GM21825 (cell line): ENCODE results near the gene CYP11A1.

ENCODE experiments used
- ATAC-seq: cut with Tn5 transposase; IDR thresholded peaks from one replicate; pipeline ENCODE4 v1.9.1; 2021; ENCODE audit warnings: mild to moderate bottlenecking, moderate library complexity; ENCODE audit not compliant: unreplicated experiment

Gene CYP11A1

DNA sequence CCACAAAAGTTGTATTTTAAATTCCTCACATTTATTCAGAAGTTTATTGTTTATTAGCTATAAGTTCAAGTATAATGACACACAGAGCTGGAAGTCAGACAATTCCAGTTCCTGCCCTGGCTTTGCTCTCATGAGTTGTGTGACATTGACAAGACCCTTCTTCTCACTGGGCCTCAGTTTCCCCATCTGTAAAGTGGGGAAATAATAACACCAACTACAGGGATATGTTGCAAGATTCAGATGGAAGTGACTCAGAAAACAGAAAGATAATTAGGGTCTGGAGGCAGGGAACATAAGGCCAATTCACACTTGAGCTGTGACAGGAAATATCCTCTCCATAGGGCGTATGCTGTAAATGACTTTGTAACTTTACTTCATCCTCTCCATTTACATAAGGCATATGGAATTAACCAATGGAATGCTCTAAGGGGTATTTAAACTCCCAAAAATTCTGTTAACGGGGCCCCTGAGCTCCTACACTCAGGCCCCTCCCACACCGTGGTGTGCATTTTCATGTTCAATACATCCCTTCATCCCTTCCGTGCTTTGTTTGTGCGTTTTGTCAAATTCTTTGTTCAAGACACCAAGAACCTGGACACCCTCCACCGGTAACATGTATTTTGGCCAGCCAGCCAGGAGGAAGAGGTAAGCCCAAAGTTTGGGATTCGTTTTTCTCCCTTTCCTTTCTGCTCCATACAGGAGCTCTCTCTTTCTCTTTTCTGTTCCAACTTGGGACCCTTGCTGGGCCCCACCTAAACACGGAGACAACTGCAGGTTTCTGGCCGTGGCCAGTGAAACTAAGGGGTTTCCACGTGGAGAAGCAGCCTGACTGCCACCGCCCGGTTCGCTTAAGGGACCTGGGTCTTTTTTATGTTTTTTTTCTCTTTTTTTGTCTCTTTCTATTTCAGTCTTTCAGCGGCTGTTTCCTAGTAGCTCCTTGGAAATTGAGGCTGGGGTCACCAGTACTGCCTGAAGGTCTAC is 16.9 kb downstream of the CYP11A1 start:
- no peak for ATAC-seq

DNA sequence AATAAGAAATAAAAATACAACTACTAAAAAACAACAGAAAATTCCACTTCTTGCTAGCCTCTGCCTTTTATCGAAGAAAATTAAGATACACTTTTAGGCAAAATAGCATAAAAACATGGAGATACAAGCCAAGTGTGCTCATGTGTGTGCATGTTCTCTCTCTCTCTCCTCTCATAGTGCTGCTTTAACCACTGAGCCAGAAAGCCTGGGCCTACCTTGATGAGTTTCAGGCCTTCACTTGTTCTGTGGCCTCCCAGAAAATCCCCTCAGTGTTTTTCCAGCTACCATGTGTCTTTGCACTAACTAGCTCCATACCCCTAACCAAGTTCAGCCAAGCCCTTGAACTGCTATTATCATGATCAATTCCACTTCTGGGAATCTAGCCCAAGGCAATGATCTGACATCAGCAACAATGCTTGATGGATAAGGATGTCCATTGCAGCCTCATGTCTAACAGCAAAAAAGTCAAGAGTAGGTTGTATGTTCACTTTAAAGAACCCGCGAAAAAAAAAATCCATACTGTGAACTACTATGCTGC is 18.1 kb downstream of the CYP11A1 start:
- ATAC-seq, result no peak

DNA sequence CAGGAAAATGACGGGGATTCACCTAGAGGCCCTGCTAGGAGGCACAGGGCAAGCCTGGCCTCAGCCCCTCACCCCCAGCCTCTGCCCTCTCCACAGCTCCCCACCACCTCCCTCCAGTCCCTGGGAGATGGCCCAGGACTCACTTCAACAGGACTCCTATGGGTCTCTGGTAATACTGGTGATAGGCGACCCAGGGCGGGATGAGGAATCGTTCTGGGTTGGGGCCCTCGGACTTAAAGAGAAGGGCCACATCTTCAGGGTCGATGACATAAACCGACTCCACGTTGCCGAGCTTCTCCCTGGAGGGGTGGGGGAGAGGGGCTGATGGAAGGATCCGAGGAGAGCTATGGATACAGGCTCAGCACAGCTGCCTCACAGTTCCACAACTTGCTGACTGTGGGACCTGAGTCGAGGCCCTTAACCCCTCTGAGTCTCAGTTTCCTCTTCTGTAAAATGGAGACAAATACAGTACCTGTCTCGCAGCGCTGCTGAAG is 19.6 kb downstream of the CYP11A1 start:
- ATAC-seq, result no peak

DNA sequence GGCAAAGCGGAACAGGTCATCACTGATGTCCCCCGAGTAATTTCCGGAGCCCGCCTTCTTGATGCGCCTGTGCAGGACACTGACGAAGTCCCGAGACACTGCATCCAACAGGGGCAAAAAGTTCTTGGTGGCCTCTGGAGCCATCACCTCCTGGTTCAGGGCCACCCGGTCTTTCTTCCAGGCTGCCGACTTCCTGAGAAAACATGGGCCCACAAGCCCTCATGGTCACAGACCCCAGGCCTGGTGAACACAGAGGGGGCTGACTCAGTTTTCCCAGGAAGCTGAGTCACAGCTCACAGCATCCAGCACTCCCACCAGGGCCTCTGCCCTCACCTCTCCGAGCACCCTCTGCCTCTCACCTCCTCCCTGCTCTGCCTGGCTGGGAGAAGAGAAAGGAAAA is 22.4 kb downstream of the CYP11A1 start:
- no peak for ATAC-seq

DNA sequence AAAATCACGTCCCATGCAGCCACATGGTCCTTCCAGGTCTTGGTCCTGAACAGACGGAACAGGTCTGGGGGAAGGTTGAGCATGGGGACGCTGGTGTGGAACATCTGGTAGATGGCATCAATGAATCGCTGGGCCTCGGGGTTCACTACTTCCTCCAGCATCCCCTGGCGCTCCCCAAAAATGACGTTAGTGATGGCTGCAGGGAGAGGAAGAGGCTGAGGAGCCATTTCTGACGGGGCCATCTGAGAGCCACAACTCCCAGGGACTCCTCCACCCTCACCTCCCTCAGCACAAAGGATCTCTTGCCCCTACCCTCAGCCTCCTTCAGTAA is 23.7 kb downstream of the CYP11A1 start:
- no peak for ATAC-seq

DNA sequence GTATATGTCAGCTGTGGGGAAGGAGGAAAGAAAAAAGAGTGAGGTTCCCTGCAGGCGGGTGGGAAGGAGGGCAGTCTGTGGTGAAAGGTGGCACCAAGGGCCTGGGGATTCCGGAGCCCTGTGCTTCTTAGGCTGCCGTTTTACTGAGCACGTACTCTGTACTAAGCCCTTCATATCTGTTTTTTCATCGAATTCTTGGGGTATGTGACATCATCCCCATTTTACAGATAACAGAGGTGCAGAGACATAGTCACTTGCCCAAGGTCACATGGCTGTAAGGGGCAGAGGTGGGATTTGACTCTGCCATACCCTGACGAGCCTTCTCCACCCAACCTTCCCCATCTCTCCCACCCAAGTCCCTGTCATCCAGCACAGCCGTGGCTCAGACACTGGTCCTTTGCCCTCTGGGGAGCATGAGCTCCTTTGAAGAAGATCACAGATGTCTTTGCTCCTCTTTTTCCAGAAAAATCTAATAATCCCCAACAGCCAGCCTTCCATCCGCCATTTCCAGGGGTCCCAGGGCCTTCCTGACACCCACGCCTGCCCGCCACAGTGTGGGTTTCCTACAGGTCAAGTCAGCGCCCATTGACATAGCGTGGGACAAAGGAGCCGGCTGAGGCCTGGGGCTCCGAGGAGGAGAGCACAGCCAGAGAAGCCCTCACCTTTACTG is 24.2 kb downstream of the CYP11A1 start:
- ATAC-seq, result no peak

DNA sequence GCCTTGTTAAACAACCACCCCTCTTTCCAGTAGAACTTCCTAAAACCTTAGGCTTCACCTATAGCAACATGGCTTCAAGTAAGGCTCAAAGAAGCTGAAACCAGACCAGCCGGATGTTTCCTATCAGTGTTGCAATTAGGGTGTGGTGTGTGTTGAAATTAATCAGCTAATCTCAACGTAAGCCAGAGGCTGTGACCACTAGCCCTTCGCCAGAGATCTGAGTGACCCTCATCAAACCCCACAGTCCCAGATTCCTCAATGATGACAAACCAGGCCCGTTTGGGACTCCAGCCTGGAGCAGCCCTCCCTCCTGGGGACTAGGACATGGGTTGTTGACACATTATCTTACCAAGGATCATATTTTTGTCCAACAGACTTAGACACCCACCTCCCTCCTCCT is 27.3 kb downstream of the CYP11A1 start:
- ATAC-seq, result no peak

DNA sequence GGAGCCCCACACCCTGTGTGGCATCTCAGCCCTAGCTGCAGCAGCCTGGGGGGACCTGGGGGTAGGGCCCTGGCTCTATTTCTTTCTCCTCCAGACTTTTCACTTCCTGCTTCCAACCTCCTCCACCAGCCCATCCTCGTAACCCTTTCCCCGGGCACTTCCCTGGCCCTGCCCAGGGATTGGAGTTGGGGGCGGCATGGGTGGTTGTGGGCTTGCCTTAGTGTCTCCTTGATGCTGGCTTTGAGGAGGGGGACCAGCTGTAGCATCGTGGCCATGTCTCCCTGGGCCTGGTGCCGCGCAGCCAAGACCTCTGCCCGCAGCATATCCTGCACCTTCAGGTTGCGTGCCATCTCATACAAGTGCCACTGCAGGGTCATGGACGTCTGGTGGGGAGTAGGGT is 28.1 kb downstream of the CYP11A1 start:
- no peak for ATAC-seq

DNA sequence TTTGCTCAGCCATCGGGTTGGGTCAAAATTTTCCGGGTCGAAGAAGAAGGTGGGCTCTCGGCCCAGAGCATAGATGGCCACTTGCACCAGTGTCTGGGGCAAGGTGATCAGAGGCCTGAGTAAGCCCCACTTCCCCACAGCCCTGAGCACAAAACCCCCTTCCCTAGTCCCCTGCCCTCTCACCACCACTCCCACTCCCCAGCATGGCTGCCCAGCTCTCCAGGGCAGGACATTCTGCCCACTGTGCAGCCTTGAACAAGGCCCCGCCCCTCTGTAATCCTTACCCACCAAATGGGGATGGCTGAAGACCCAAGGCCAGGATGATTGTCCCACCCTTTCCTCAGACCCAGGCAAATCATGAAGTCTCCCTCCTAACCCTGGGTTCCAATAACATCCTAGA is 28.8 kb downstream of the CYP11A1 start:
- ATAC-seq, result no peak

DNA sequence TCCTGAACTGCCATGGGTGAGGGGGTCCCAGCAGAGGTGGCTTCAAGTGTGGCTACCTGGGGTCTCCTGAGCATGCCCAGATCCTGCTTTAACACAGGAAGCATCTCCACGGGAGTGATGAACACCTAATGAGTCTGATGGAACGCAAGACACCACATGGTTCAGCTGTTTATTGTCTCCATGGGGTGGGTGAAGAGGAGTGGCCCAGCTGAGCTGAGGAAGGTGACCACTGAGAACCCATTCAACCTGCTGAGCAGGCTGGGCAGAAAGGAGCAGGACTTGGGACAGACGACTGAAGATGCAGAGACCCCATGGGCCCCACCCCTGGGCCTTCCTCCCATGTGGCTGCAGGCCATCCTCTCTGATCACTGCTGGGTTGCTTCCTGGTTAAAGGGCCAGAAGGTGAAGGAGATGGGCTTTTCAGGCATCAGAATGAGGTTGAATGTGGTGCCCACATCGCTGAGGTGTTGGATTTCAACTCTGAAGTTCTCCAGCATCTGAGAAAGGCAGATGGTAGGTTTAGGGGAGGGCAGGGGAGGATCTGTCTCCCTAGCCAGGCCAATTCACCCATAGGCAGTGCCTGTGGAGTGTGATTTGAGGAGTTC is 29.7 kb downstream of the CYP11A1 start:
- no peak for ATAC-seq

DNA sequence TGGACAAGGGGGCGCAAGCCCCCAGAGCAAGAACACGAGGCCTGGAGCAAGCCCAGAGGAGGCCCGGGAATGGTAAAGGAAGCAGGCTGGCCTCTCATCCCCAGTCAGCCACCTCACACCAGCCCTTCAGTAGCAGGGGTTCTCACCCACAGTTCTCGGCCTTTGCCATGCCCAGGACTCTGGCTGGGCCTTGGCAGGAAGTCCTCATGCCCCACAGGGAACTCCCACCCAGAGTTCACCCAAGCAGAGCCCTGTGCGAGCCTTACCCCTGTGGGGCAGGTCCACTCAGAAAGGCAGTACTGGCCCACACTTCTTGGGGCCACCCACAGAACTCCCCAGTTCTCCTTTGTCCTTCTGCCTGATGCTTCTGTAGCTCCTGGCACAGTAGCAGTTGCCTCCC is 30.3 kb downstream of the CYP11A1 start:
- no peak for ATAC-seq

DNA sequence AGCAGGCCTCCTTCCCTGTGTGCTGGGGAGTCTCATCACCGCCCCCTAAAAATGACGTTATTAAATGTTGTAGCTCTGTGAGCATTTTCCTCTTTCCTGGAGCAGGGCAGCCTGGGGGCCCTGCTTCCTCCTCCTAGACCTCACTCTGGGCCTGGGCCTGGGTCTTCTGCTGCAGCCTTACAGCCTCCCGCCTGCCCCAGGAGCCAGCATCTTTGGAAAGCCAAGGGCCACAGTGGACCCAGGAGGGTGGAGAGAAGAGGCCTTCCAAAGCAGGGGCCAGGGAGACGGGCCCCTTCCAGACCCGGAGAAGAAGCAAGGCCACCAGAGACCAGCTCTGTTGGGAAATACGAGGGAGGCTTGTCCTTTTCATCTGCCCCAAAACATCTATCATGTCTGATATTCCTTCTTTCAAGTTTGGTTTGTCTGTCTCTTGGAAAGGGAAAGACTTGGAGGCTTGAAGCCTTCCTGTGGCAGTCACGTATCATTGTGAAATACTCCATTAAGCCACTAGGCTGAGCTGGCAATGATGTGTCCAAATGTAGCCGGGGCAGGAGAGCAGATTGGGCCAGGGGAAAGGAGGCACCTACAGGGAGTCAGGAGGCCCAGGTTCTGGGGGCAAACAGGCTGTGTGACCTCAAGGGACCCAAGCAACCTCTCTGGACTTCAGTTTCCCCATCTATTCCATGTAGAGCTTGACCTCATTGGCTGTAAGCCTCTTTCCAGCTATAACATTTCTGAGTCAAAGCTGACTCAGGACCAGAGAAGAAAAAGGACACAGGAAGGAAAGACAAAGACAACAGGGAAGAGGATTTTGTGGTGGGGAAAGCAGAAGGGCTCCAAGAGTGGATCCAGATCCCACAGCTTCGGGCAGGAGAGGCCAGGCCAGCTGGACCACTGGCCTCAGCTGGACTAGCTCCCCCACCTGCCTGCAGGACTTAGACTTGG is 31.1 kb downstream of the CYP11A1 start:
- ATAC-seq, result no peak

DNA sequence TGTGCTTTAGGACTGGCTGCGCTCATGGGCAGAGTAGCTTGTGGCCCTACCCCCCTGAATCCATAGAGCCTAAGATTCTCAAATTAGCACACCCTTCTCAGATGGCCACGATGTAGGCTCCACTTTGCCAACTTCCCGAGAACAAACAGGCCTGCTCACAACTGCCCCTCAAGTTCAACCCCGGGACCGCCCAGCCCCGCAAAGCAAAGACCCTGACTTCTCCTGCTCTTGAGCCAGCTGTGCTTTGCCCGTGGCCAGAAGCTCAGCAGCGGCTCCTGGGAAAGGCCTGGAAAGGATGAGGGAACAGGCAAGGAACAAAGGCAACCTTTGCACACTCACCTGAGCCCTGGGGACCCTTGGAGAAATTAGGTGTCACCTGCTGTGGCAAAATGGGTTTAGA is 32.0 kb downstream of the CYP11A1 start:
- ATAC-seq, result no peak

DNA sequence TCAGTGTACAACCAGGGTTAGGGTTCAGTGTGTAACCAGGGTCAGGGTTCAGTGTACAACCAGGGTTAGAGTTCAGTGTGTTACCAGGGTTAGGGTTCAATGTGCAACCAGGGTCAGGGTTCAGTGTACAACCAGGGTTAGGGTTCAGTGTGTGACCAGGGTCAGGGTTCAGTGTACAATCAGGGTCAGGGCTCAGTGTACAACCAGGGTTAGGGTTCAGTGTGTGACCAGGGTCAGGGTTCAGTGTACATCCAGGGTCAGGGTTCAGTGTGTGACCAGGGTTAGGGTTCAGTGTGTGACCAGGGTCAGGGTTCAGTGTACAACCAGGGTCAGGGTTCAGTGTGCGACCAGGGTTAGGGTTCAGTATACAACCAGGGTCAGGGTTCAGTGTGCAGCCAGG is 33.3 kb downstream of the CYP11A1 start:
- ATAC-seq, result no peak

DNA sequence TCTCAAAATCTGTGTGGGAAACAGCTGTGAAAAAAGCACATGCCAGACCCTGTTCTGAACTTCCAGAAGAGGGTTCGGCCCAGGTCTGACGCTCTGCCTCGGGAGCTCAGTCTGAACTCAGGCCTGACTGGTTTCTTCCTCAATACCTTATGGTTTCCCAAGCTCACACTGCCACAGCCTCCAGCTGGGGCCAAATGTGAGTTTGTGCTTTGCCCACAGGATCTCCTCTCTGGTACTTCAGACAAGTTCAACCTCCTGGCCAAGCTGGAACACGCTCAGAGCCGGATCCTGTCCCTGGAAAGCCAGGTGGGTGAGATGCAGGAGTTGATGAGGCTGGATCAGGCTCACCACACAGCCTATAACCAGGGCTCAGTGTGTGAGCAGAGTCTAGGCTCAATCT is 33.8 kb downstream of the CYP11A1 start:
- no peak for ATAC-seq

DNA sequence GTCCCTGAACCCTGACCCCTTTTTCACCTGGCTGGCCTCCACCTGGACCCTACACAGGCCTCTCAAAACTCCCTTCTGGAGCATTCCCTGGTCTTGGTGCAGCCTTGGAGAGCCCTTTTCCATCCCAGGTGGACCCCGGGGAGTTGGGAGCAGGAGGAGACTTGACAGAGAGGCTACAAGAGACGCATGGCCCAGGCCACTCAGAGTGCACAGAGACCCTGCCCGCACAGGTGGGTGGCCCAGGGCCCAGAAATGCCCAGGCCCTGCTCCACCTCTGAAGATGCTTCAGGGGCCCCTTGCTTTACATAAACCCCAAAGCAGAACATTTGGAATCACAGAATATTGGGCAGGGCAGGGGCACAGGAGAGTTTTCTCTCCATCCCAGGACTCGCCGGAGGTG is 34.4 kb downstream of the CYP11A1 start:
- ATAC-seq, result no peak

DNA sequence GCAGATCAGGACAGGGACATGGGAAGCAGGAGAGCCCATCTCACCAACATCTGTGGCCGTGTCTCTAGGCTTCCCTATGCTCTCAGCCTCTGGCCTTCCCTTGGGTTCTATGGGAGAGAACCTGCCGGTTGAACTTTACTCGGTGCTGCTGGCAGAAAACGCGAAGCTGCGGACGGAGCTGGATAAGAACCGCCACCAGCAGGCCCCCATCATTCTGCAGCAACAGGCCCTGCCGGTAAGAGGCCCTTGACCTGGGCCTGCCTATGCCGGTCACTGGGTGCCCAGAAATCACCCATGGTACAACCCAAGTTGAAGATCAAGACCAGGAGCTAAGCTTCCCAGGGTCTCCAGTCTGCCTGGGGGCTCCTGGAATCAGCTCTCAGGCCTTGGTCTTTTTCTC is 34.8 kb downstream of the CYP11A1 start:
- ATAC-seq, result no peak

DNA sequence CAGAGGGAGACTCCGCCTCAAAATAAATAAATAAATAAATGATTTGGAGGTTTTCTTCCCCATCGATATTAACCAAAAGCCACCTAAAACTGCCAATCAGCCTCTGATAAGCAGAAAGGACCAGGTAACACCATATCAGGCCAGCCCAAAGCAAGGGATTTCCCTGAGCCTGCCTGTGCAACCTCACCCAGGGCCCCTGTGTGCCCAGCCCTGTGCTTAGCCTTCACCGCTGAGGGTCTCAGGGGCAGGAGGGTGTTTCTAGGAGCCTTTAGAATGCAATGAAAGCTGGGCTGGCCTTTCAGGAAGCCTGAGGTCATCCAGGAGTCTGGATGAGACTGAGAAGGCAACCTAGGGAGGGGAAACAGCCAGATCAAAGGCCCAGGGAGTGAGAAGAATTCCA is 35.4 kb downstream of the CYP11A1 start:
- ATAC-seq, result no peak

DNA sequence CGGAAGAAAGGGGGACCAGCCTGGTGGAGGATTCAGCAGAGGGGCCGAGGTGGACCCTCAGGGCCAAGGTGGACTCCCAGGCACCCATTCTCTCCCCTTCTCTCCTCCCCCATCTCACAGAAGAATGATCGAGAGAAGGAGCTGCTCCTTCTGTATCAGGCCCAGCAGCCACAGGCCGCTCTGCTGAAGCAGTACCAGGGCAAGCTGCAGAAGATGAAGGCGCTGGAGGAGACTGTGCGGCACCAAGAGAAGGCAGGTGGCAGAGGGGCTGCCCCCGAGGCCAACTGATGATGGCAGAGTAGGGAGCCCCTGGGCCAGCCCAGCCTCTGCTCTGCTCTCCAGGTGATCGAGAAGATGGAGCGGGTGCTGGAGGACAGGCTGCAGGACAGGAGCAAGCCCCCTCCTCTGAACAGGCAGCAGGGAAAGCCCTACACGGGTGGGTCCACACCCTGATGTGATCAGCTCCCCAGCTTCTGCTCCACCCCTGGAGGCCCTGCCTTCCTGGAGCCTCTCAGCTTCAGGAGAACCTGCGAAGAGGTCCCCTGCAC is 36.5 kb downstream of the CYP11A1 start:
- ATAC-seq, result no peak
